CD4-positive, alpha-beta T cell treated with Interferon gamma for 1 hour (primary cell): ENCODE measurements around the gene DLG5.
"Not testable (repeated sequence)": the region's sequence is repeated elsewhere in the genome, so short reads cannot be mapped to it uniquely, and the experiment has no call there.

Source experiments
- DNase-seq: peaks from one replicate; pipeline ENCODE4 v3.0.0-alpha.2; 2020

The DLG5 gene

GRCh38 chr10:77789016-77789415, 137.5 kb downstream of the DLG5 start:
- no peak for DNase-seq

GRCh38 chr10:77788496-77789010, 138.0 kb downstream of the DLG5 start:
- no peak for DNase-seq

- no peak for DNase-seq
Observed at GRCh38 chr10:77787440-77787839, 139.1 kb downstream of the DLG5 start.

- DNase-seq: no peak
Observed at GRCh38 chr10:77784856-77785255, 141.7 kb downstream of the DLG5 start.

GRCh38 chr10:77782328-77783061, 144.1 kb downstream of the DLG5 start:
- no peak for DNase-seq

GRCh38 chr10:77781451-77782327, 144.9 kb downstream of the DLG5 start:
- DNase-seq: no peak

GRCh38 chr10:77780180-77780579, 146.4 kb downstream of the DLG5 start:
- no peak for DNase-seq

GRCh38 chr10:77776487-77776886, 150.1 kb downstream of the DLG5 start:
- no peak for DNase-seq

GRCh38 chr10:77774940-77775391, 151.6 kb downstream of the DLG5 start:
- DNase-seq: no peak

GRCh38 chr10:77773631-77774426, 152.7 kb downstream of the DLG5 start:
- DNase-seq: no peak

- not testable (repeated sequence) for DNase-seq
Observed at GRCh38 chr10:77772852-77773600, 153.5 kb downstream of the DLG5 start.

- DNase-seq: no peak
Observed at GRCh38 chr10:77771851-77772250, 154.7 kb downstream of the DLG5 start.

- no peak for DNase-seq
Observed at GRCh38 chr10:77771450-77771849, 155.1 kb downstream of the DLG5 start.

GRCh38 chr10:77770868-77771175, 155.7 kb downstream of the DLG5 start:
- DNase-seq: no peak

- no peak for DNase-seq
Observed at GRCh38 chr10:77770081-77770867, 156.3 kb downstream of the DLG5 start.

- no peak for DNase-seq
Observed at GRCh38 chr10:77768039-77768438, 158.5 kb downstream of the DLG5 start.

GRCh38 chr10:77763453-77764430, 162.8 kb downstream of the DLG5 start:
- DNase-seq: no peak

GRCh38 chr10:77758406-77758805, 168.1 kb downstream of the DLG5 start:
- not testable (repeated sequence) for DNase-seq

- no peak for DNase-seq
Observed at GRCh38 chr10:77756319-77757232, 170.0 kb downstream of the DLG5 start.
